Osteocyte (in vitro differentiated cells): ENCODE measurements around the gene EPAS1. TPM values are rescaled to one million over a fixed set of nuclear protein-coding genes. Genes with fewer than 3 reads are reported as not detected.

Source experiments
- DNase-seq: peaks from one replicate; pipeline ENCODE4 v3.0.0; 2021; ENCODE audit warnings: mixed read lengths; ENCODE audit not compliant: unreplicated experiment; ENCODE audit errors: extremely low spot score
- H3K27ac Mint-ChIP-seq: one replicate; pipeline ENCODE4 v1.8.0; 2021; ENCODE audit warnings: mild to moderate bottlenecking, mixed read lengths; ENCODE audit not compliant: unreplicated experiment
- H3K27me3 Mint-ChIP-seq: one replicate; pipeline ENCODE4 v1.8.0; 2021; ENCODE audit warnings: mixed read lengths; ENCODE audit not compliant: unreplicated experiment
- H3K36me3 Mint-ChIP-seq: one replicate; pipeline ENCODE4 v1.8.0; 2021; ENCODE audit warnings: mixed read lengths; ENCODE audit not compliant: unreplicated experiment
- H3K4me1 Mint-ChIP-seq: one replicate; pipeline ENCODE4 v1.8.0; 2021; ENCODE audit warnings: mixed read lengths; ENCODE audit not compliant: unreplicated experiment
- H3K4me3 Mint-ChIP-seq: one replicate; pipeline ENCODE4 v1.8.0; 2021; ENCODE audit warnings: mild to moderate bottlenecking, moderate library complexity, mixed read lengths; ENCODE audit not compliant: unreplicated experiment
- H3K9me3 Mint-ChIP-seq: one replicate; pipeline ENCODE4 v1.8.0; 2021; ENCODE audit warnings: mixed read lengths; ENCODE audit not compliant: unreplicated experiment
- total RNA-seq: library from RNA; stranded (reverse); gene quantifications from 2 replicates; pipeline ENCODE4 v1.2.1, GENCODE V29; 2021
- TF ChIP-seq, protein P1 (sequence below): fragments of 200-600 bp; sonication (generic); IDR thresholded peaks from 2 replicates; pipeline ENCODE4 v1.5.0; 2021; ENCODE audit warnings: antibody characterized with exemption, mild to moderate bottlenecking, moderate library complexity

Gene EPAS1
- total RNA-seq, 1 donor from 2014 or later = 14.1 TPM

DNA sequence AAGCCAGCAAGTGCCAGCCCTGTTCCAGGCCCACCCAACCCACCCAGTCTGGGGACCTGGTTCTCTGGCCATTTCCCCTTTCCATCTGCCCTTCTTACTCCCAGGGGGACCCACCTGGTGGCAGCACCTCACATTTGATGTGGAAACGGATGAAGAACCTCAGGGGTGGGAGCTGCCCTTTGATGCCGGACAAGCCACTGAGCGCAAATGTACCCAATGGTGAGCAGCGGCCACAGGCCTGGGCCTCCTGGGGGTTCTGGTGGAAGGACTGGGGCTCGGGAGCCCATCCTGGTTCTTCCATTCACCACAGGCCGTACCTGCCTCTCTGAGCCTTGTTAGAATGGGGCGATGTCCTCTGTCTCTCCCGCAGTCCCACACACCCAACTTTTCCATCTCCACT, 84.7 kb downstream of the EPAS1 start:
- TF ChIP-seq, protein P1, sequence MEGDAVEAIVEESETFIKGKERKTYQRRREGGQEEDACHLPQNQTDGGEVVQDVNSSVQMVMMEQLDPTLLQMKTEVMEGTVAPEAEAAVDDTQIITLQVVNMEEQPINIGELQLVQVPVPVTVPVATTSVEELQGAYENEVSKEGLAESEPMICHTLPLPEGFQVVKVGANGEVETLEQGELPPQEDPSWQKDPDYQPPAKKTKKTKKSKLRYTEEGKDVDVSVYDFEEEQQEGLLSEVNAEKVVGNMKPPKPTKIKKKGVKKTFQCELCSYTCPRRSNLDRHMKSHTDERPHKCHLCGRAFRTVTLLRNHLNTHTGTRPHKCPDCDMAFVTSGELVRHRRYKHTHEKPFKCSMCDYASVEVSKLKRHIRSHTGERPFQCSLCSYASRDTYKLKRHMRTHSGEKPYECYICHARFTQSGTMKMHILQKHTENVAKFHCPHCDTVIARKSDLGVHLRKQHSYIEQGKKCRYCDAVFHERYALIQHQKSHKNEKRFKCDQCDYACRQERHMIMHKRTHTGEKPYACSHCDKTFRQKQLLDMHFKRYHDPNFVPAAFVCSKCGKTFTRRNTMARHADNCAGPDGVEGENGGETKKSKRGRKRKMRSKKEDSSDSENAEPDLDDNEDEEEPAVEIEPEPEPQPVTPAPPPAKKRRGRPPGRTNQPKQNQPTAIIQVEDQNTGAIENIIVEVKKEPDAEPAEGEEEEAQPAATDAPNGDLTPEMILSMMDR = no peak
- H3K4me1 Mint-ChIP-seq = no peaks in the 10 kb centered on the region
- H3K27me3 Mint-ChIP-seq = no peaks in the 10 kb centered on the region
- H3K9me3 Mint-ChIP-seq = no peaks in the 10 kb centered on the region
- H3K27ac Mint-ChIP-seq = no peak overlapping the region
- H3K36me3 Mint-ChIP-seq = peaks cover 2% of the 10 kb centered on the region
- DNase-seq = no peak
- H3K4me3 Mint-ChIP-seq = no peak overlapping the region

DNA sequence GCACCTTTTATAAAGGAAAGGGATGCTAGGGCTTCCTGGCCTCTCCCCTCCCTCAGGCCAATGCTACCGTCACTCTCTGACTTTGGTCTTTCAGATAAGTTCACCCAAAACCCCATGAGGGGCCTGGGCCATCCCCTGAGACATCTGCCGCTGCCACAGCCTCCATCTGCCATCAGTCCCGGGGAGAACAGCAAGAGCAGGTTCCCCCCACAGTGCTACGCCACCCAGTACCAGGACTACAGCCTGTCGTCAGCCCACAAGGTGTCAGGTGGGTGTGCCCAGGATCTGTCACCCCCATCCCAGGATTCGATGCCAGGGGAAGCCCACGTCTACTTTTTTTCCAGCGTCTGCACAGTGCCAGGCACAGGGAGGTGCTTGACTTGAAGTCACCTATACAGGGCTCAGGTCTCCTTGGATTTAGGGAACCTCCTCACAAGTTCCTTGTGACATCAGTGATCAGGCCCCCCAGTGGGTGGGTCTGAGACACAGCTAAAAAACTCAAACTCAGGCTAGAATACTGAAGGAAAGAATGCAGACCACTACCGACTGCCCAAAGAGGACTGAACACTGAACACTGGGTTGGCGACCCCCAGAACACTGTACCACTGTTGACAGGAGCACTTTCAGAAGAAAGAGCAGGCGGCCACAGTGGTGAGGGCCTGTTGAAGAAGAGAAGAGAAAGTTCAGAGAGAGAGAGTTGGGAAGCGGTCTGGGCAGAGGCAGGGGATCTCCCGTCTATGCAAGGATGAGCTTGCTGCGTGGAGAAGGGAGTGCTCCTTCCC, 85.3 kb downstream of the EPAS1 start:
- Mint-ChIP-seq H3K27me3 (no peaks in the 10 kb centered on the region), H3K4me3 (no peak overlapping the region), H3K27ac (no peak overlapping the region), H3K4me1 (no peaks in the 10 kb centered on the region), H3K36me3 (peaks cover 2% of the 10 kb centered on the region), H3K9me3 (no peaks in the 10 kb centered on the region)
- TF ChIP-seq, protein P1 = no peak
- peak; percentile 72 for DNase-seq

GRCh38 chr2:46383113-46383395, 85.8 kb downstream of the EPAS1 start:
- Mint-ChIP-seq H3K9me3 (no peaks in the 10 kb centered on the region), H3K36me3 (peaks cover 2% of the 10 kb centered on the region)

DNA sequence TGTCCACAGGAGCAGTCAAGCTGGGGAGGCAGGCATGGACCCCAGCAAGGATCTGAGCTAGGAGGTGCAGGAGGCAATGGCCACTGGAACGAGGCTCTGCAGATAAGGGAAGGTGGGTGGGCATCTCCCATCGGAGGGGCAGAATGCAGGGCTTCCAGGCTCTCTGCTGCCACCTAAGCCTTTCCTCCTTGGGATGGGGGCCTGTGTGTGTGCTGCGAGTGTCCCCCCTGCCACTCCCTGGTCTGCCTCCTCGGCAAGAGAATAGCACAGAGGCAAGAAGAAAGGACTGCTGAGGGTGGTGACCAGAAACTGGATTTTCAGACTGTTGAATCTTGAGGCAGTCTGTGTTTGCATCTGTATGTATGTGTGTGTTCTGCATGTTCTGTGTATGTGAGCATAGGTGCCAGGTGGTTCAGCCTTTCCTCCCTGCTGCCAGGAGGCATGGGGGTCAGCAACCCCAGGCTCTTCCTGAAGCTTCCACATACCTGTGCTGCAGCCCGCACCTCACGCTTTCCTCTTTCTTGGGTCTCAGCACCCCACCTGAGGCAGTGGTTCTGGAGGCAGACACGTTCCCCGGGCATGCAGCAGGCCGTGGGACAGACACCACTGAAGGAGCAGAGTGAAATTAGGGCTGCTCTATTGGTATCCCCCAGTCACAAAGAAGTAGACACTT, 86.7 kb downstream of the EPAS1 start:
- Mint-ChIP-seq H3K27me3 (no peaks in the 10 kb centered on the region), H3K4me1 (no peaks in the 10 kb centered on the region), H3K27ac (no peak overlapping the region), H3K9me3 (no peaks in the 10 kb centered on the region), H3K36me3 (no peaks in the 10 kb centered on the region), H3K4me3 (no peak overlapping the region)
- TF ChIP-seq, protein P1 = no peak
- DNase-seq = peak; percentile 64

More at GRCh38 chr2:46383113-46383395, 85.8 kb downstream of the EPAS1 start:
- Mint-ChIP-seq H3K27me3 (no peaks in the 10 kb centered on the region), H3K4me3 (no peak overlapping the region), H3K27ac (no peak overlapping the region), H3K4me1 (no peaks in the 10 kb centered on the region)
- TF ChIP-seq, protein P1 = no peak
- DNase-seq = no peak

DNA sequence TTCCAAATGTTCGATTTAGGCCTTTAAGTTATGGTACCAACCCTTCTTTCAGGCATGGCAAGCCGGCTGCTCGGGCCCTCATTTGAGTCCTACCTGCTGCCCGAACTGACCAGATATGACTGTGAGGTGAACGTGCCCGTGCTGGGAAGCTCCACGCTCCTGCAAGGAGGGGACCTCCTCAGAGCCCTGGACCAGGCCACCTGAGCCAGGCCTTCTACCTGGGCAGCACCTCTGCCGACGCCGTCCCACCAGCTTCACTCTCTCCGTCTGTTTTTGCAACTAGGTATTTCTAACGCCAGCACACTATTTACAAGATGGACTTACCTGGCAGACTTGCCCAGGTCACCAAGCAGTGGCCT, 87.2 kb downstream of the EPAS1 start:
- no peaks in the 10 kb centered on the region for H3K36me3 Mint-ChIP-seq
- H3K4me3 Mint-ChIP-seq = no peak overlapping the region
- TF ChIP-seq, protein P1 = no peak
- H3K9me3 Mint-ChIP-seq = no peaks in the 10 kb centered on the region
- DNase-seq = peak; percentile 78
- no peaks in the 10 kb centered on the region for H3K27me3 Mint-ChIP-seq
- H3K27ac Mint-ChIP-seq = no peak overlapping the region
- H3K4me1 Mint-ChIP-seq = no peaks in the 10 kb centered on the region
